Inflammatory macrophage treated with lipopolysaccharide for 1 hour (primary cell): ENCODE measurements around the gene DNAL1.
"Not testable (repeated sequence)": the region's sequence is repeated elsewhere in the genome, so short reads cannot be mapped to it uniquely, and the experiment has no call there.

Experiments used
- DNase-seq, 2 donors: peaks; one replicate each; pipeline ENCODE4 v3.0.0-alpha.2; 2020 to 2022

The DNAL1 gene

GRCh38 chr14:73644531-73645247, at the start of gene DNAL1:
DNAL1 (plus strand) TSS chr14:73644986; CDS start chr14:73645040, 54 bp downstream.
- peak; percentile 89 to 95 for DNase-seq

GRCh38 chr14:73599499-73599898, 45.3 kb upstream of the DNAL1 start:
- no peak for DNase-seq

- no peak for DNase-seq
Measured at GRCh38 chr14:73602994-73603393, 41.8 kb upstream of the DNAL1 start.

- DNase-seq: no peak
Measured at GRCh38 chr14:73606271-73606670, 38.5 kb upstream of the DNAL1 start.

GRCh38 chr14:73607241-73607640, 37.5 kb upstream of the DNAL1 start:
- DNase-seq: no peak

GRCh38 chr14:73610687-73611086, 34.1 kb upstream of the DNAL1 start:
- DNase-seq: no peak

- peak; percentile 63 to 70 for DNase-seq
Measured at GRCh38 chr14:73612339-73613045, 32.3 kb upstream of the DNAL1 start, which contains the start of gene ACOT6. ACOT6 (plus strand) TSS chr14:73612517; CDS start chr14:73612572, 55 bp downstream.

GRCh38 chr14:73613046-73613383, 31.8 kb upstream of the DNAL1 start:
- no peak for DNase-seq

GRCh38 chr14:73613419-73613963, 31.3 kb upstream of the DNAL1 start:
- no peak for DNase-seq

- no peak for DNase-seq
Measured at GRCh38 chr14:73616831-73617230, 28.0 kb upstream of the DNAL1 start.

- no peak for DNase-seq
Measured at GRCh38 chr14:73619524-73619923, 25.3 kb upstream of the DNAL1 start.

- DNase-seq: no peak
Measured at GRCh38 chr14:73620268-73620667, 24.5 kb upstream of the DNAL1 start.

GRCh38 chr14:73623504-73624054, 21.2 kb upstream of the DNAL1 start:
- peak in 1 of 2 donors; percentile 41 for DNase-seq

GRCh38 chr14:73625706-73626105, 19.1 kb upstream of the DNAL1 start:
- DNase-seq: no peak

GRCh38 chr14:73627151-73627558, 17.6 kb upstream of the DNAL1 start:
- peak; percentile 71 to 89 for DNase-seq

- DNase-seq: no peak
Measured at GRCh38 chr14:73630009-73630780, 14.6 kb upstream of the DNAL1 start.

GRCh38 chr14:73633116-73634010, 11.4 kb upstream of the DNAL1 start:
- peak; percentile 61 to 86 for DNase-seq

GRCh38 chr14:73634011-73634833, 10.6 kb upstream of the DNAL1 start:
- DNase-seq: no peak

GRCh38 chr14:73636355-73636754, 8.4 kb upstream of the DNAL1 start:
- DNase-seq: not testable (repeated sequence)

GRCh38 chr14:73637830-73638229, 7.0 kb upstream of the DNAL1 start:
- no peak for DNase-seq

GRCh38 chr14:73640796-73641365, 3.9 kb upstream of the DNAL1 start:
- DNase-seq: no peak
